Measurements from ENCODE around the gene TLE6.

Gene TLE6

DNA sequence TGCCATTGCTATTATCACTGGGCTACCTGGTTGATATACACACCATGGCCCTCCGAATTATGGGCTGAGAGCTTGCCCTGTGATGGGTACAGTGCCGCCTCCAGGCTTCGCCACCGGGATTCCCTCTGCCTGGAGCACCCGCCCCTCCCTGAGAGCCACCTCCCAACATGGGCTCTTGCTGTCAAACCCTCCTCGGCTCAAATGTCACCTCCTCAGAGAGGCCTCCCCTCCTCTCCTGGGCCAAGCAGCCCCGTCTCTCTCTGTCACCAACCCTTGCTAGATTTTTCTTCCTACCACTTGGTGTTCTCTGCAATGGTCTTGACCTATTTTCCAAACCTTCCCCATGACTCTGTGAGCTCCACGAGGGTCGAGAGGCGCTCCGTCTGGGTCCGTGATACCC is 64.0 kb downstream of the TLE6 start:
- Histone ChIP-seq H3K4me3 (ENCODE audit: low read length) (no peak overlapping the region), H3K27ac (ENCODE audit: low read depth, low read length) (no peak overlapping the region)

DNA sequence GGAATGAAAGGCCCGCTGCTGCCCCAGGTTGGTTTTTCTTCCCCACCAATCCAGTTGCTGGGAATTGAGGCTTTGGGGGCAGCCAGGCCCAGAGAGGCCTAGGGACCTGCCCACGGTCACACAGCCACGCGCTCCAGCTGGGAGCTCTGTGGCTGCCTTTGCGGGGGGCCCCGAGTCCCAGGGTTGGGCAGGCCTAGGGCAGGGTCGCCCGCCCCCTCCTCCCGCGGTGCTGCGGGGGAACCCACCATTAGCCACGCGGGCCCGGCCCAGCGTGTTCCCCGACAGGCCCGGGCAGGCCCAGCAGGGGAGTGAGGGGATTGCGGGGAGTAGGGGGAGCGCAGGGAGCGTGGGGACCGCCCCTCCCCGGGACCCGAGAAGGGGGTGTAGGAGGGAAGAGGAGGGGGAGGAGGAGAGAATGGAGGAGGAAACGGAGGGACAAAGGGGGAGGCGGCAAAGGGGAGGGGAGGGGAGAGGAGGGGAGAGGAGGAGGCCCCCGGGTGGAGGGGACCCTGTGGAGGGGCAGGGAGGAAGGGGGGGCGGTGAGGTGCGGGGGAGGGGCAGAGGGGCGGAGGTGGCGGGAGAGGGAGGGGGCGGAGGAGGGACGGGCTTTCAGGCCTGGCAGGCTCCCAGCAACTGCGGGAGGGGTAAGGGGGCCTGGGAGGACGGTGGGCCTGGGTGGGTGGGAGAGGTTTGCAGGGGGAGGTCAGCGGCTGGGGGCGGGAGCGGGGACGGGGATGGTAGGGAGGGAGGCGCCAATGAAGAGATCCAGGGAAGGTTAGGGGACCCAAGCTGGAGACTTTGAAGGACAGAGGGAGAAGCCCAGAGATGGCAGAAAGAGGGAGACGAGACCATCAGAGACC is 64.6 kb downstream of the TLE6 start:
- no peaks in the 10 kb centered on the region for H3K79me2 ChIP-seq (ENCODE audit: control insufficient read depth, low read length)
- H3K27me3 ChIP-seq (ENCODE audit: control insufficient read depth, low read length) = 0 out of 2 replicates have a peak, but pooled peaks cover 4% of the 10 kb centered on the region
- H3K36me3 ChIP-seq (ENCODE audit: control insufficient read depth, low read length) = no peaks in the 10 kb centered on the region
- TF ChIP-seq EZH2phosphoT487 (IDR thresholded peaks at IDR 0.05; ENCODE audit: borderline replicate concordance, low read length) = no peak
- TF ChIP-seq, protein P1, sequence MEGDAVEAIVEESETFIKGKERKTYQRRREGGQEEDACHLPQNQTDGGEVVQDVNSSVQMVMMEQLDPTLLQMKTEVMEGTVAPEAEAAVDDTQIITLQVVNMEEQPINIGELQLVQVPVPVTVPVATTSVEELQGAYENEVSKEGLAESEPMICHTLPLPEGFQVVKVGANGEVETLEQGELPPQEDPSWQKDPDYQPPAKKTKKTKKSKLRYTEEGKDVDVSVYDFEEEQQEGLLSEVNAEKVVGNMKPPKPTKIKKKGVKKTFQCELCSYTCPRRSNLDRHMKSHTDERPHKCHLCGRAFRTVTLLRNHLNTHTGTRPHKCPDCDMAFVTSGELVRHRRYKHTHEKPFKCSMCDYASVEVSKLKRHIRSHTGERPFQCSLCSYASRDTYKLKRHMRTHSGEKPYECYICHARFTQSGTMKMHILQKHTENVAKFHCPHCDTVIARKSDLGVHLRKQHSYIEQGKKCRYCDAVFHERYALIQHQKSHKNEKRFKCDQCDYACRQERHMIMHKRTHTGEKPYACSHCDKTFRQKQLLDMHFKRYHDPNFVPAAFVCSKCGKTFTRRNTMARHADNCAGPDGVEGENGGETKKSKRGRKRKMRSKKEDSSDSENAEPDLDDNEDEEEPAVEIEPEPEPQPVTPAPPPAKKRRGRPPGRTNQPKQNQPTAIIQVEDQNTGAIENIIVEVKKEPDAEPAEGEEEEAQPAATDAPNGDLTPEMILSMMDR (IDR thresholded peaks at IDR 0.05; ENCODE audit: low read depth, low read length, poor library complexity, severe bottlenecking) = no peak
- no peaks in the 10 kb centered on the region for H3K9me2 ChIP-seq (replicated peaks; ENCODE audit: control insufficient read depth, low read length)
- no peak overlapping the region for H3K4me3 ChIP-seq (ENCODE audit: low read length)
- no peaks in the 10 kb centered on the region for H3K9me3 ChIP-seq (ENCODE audit: control insufficient read depth, insufficient read depth, low read length)
- peaks cover 18% of the 10 kb centered on the region for H3K4me1 ChIP-seq (ENCODE audit: control insufficient read depth, low read length)
- H3K4me2 ChIP-seq (ENCODE audit: low read length) = no peak overlapping the region
- no peaks in the 10 kb centered on the region for H4K20me1 ChIP-seq (ENCODE audit: control insufficient read depth, insufficient read depth, low read depth, low read length)
- no peak overlapping the region for H3K27ac ChIP-seq (ENCODE audit: low read depth, low read length)
- H3F3A ChIP-seq (ENCODE audit: control insufficient read depth, insufficient read depth) = peaks cover 16% of the 10 kb centered on the region; the same call in 1 of the 2 replicates

More for the DNA sequence above, 64.0 kb downstream of the TLE6 start:
- Histone ChIP-seq H3K9me3 (ENCODE audit: control insufficient read depth, insufficient read depth, low read length) (no peaks in the 10 kb centered on the region), H3F3A (ENCODE audit: control insufficient read depth, insufficient read depth) (peaks cover 16% of the 10 kb centered on the region; the same call in 1 of the 2 replicates), H3K36me3 (ENCODE audit: control insufficient read depth, low read length) (no peaks in the 10 kb centered on the region), H3K27me3 (ENCODE audit: control insufficient read depth, low read length) (0 out of 2 replicates have a peak, but pooled peaks cover 4% of the 10 kb centered on the region), H3K4me2 (ENCODE audit: low read length) (no peak overlapping the region), H4K20me1 (ENCODE audit: control insufficient read depth, insufficient read depth, low read depth, low read length) (no peaks in the 10 kb centered on the region), H3K79me2 (ENCODE audit: control insufficient read depth, low read length) (no peaks in the 10 kb centered on the region), H3K4me1 (ENCODE audit: control insufficient read depth, low read length) (peaks cover 23% of the 10 kb centered on the region), H3K9me2 (replicated peaks; ENCODE audit: control insufficient read depth, low read length) (no peaks in the 10 kb centered on the region)
- no peak for TF ChIP-seq EZH2phosphoT487 (IDR thresholded peaks at IDR 0.05; ENCODE audit: borderline replicate concordance, low read length)
- TF ChIP-seq, protein P1 (IDR thresholded peaks at IDR 0.05; ENCODE audit: low read depth, low read length, poor library complexity, severe bottlenecking) = no peak

DNA sequence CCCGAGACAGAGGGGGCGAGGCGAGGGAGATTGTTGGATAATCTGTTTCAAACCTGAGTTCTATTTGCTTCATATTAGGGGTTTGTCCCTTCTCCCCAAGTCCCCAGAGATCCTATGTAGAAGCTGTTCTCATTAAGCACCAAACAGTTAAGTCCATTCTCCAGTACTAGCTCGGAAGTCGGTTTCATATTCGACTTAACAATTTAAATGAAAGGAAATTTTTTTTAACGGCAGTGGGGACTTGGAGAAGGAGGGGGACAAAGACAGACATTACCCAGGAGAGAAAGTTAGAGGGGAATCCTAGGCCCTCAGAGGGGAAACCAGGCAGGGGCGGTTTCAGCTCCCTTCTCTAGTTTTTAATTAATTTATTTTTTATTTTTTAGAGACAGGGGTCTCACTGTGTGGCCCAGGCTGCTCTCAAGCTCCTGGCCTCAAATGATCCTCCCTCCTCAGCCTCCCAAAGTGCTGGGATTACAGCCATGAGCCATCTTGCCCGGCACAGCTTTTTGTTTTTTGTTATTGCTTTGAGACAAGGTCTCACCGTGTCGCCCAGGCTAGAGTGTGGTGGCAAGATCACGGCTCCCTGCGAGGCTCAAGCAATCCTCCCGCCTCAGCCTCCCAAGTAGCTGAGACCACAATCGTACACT is 65.4 kb downstream of the TLE6 start:
- Histone ChIP-seq H3K4me3 (ENCODE audit: low read length) (no peak overlapping the region), H3K4me2 (ENCODE audit: low read length) (no peak overlapping the region), H3K27ac (ENCODE audit: low read depth, low read length) (no peak overlapping the region), H3K9me3 (ENCODE audit: control insufficient read depth, insufficient read depth, low read length) (no peaks in the 10 kb centered on the region), H3K27me3 (ENCODE audit: control insufficient read depth, low read length) (0 out of 2 replicates have a peak, but pooled peaks cover 7% of the 10 kb centered on the region), H3K9me2 (replicated peaks; ENCODE audit: control insufficient read depth, low read length) (no peaks in the 10 kb centered on the region), H3K36me3 (ENCODE audit: control insufficient read depth, low read length) (no peaks in the 10 kb centered on the region), H3F3A (ENCODE audit: control insufficient read depth, insufficient read depth) (peaks cover 10% of the 10 kb centered on the region; the same call in 1 of the 2 replicates), H4K20me1 (ENCODE audit: control insufficient read depth, insufficient read depth, low read depth, low read length) (no peaks in the 10 kb centered on the region), H3K79me2 (ENCODE audit: control insufficient read depth, low read length) (no peaks in the 10 kb centered on the region), H3K4me1 (ENCODE audit: control insufficient read depth, low read length) (peaks cover 23% of the 10 kb centered on the region)
- TF ChIP-seq EZH2phosphoT487 (IDR thresholded peaks at IDR 0.05; ENCODE audit: borderline replicate concordance, low read length) = no peak
- TF ChIP-seq, protein P1 (IDR thresholded peaks at IDR 0.05; ENCODE audit: low read depth, low read length, poor library complexity, severe bottlenecking) = no peak
